ENCODE data around the gene CENPM.

CENPM gene

DNA sequence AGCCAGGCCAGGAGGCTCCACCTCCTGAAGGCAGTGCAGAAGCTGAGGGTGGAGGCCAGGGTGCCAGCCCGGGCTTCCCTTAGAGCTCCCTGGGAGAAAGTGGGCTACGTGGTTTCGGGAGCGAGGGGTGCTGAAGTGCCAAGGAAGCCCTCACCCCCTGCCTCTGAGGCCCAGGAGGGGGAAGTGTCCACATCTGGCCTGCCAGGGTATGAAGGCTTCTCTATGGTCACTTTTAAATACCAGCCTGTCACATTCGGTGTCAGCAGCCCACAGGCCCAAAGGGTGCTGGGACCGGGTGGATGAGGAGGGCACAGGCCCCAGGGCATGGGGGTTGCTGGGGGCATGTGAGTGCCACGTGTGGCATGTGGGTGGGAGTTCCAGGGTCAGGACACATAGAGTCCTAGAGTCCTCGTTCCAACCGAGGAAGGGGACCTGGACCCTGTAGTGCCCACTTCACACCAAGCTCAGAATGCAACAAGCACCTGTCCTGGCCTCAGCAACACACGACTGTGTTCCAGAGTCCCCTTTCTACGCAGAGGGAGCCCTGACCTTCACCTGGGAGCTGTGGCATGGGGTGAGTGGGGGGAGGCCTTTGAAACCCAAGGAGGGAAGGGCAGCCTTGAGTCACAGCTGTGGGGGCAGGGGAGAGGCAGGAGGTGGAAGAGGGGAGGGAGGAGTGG, 33.8 kb downstream of the CENPM start:
- DNase-seq: no peak

DNA sequence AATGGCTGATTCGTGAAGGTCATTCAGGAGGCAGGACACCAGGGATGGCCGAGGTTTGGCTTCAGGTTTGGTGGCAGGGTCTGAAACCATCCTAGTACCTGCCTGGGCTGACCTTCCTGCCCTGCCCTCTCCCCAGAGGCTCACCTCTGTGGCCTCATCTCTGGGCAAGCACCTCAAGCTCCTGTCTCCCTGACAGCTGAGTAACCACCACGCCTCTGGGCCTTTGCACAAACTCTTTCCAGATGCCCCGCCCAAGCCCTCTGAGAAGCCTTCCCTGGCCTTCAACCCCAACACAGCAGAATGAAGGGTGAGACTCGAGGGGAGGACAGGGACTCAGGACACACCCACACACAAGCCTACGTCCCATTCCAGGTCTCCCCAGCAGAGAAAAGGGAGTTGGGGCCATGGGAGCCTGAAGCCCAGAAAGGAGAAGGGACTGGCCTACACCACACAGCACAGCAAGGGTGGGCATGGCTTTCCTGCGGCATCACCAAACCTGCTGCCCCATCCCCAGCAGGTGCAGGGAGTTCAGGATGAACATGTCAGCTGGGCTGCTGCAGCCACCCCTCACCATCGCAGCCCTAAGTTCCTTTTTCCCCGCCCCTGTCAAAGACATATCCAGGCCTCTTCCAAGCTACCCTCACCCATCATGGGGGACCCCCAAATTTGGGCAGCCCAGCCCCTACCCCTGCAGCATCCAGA, 34.5 kb downstream of the CENPM start:
- no peak for DNase-seq

DNA sequence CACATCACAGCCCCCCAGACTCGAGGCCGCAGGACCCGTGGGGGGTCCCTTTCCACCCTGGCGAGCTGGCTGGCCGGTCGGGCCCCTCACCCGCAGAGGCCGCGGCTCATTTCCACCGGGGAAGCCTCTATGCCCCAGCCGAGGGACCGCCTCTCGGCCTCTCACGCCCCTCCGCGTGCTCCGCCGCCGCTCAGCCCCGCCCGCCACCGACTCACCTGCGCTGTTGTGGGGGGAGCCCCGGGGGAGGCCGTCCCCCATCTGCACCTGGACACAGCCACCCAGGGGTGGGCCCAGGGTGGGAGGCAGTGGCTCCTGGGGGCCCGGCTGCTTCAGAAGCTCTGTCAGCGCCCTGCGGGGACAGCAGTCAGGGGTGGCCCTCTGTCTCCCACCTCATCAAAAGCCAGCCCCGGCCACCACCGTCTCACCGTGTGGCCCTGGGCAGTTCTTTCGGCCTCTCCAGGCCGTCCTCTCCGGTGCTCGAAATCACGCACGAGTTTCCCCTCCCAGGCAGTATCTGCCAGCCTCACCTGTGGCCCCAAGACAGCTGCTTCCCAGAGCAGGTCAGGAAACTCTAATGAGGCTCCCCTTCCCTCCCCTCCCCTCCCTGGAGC, 35.8 kb downstream of the CENPM start:
- peak in 1 of 2 donors; percentile 30 for DNase-seq

DNA sequence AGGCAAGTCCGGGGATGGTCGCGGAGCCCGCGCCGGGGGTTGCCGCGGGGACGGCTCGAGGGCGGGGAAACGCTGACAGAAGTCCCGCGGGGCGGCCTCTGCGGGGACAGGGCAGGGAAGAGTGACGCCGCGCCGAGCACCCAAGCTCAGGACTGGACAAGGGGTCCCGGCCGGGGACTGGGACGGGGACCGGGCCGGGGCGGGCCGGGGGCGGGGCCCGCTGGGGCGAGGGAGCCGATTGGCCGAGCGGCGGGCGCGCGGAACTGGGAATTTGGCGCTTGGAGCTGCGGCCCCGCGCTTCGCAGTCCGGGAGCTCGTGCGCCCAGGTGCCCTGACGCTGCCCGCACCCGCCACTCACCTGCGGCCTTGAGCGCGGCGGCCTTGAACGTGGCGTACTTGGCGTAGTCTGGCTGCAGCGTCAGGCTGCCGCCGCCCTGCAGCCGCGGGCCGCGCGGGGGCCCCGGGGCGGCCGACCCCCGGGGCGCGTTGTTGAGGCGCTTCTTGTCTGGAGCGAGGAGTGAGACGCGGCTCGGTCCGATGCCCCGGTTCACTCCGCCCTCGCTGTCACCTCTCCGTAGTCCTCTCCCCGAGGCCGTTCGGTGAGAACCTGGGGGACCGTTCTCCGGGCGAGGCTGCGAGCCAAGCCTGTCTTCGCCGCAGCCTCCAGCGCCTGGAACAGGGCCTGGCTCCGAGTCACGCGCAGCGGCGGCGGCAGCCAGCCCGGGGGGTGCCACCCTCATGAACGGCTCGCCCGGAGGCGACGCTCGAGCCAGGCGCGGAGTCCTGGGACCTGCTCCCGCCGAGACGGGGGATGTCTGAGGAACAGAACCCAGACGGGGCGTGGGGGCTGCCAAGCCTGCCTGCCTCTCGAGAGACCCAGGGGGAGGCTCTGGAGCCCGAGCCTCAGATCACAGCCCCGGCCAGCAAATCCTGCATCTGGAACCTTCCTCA, 36.6 kb downstream of the CENPM start:
- DNase-seq: peak in 1 of 2 donors; percentile 40

DNA sequence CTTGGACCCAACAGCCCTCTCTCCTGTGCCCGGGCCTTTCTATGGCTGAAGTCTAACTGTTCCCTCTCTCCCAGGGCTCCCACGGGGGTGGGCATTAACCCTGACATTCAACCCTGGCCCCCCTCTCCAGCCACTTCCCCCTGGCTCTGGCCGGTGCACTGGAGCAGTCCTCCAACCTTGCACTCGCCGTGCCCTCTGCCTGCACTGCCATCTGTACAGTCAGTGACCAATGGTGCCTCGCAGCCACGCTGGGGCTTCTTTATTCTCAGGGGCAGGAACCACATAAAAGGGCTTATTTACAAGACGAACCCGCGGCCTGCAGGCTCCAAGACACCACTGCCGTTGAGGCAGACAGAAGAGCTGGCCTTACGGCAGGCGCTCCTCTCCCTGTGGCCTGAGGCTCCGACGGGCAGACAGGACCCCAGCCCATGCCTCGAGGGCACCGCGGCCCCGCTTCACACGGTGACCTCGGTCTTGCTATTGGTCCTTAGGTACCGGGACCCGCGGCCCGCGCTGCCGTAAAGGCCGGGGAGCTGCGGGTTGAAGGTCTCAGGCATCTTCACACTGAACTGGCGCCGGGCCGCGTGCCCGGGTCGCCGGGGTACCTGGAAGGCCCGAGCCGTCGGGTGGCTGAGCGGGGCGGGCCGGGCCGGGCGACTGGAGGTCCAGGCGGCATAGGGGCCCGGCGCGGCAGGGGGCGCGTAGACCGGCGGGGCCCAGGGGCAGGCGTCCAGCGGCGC, 37.5 kb downstream of the CENPM start:
- no peak for DNase-seq

DNA sequence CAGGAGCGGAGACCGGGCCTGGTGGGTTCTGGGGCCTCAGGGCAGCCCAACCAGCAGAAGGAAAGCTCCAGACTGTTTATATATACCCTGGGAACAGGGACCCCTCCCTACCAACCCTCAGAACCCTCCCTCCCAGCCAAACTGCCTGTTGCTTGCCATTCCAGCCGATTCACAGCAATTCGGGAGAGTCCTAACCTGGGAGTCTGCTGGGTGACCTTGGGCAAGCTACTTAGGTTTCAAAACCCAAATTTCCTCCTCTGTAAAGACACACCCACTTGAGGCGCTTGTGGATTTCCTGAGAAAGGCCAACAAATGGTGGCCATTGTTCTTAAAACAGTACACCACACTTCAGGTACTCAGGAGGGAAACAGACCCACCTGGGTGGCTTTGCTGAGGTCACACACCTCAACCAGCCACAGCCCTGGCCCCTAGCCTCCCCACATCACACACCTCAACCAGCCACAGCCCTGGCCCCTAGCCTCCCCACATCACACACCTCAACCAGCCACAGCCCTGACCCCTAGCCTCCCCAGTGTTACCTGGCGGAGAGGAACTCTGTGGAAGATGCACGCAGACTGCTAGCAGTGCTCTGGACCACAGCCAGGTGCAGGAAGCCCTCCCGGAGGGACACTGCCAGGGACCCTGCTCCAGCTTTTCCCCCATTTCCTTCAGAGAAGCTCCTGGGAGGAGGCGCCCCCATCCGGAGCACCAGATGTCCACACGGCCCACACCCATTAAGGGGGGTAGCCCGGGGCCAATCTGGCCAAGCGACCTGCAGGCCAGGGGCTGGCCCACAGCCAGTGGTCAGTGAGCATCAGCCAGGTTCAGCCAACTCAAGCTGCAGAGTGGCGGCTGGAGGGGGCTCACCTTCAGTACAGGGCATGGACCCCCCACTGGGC, 38.3 kb downstream of the CENPM start:
- DNase-seq: peak in 1 of 2 donors; percentile 58

DNA sequence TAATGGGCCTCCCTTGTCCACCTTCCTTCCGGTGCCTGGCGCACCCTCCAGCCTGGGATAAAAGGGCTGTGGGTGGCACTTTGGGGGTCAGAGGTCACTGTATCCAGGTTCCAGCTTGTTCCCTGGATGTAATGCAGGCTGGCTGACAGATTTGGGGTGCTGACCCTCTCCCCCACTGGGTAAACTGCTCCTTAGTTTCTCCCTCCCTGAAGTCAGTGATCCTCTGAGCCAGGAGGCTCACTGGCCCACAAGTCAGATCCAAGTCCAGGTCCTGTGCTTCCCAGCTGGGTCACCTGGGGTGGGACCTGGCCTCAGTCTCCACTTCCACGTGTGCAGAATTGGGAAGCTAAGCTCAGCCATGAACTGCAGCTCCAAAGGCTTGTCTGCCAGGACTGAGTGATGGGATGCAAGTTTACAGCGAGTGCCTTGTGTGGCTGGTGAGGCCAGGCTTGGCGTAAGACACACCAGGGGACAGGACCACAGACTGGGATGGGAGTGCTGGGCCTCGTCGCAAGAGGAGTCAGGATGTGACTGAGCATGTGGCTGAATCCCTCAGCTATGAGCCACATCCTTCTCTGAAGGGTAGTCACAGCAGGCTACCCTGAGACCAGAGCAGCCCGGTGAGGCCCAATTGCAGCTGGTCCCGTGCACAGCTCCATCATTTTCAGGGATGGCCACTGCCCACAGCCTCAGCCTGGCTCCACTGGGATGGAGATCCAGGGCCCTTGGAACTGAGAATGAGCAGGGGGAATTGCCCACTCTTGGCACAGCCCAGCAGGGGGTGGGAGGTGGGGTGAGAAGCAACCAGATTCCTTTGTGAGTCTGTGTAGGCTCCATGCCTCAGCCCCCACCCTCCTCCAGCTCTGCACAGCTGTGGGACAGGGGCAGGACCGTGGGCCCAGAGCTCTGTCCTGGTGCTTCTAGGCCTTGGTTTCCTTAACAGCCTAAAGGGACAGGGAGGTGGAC, 39.2 kb downstream of the CENPM start:
- no peak for DNase-seq

DNA sequence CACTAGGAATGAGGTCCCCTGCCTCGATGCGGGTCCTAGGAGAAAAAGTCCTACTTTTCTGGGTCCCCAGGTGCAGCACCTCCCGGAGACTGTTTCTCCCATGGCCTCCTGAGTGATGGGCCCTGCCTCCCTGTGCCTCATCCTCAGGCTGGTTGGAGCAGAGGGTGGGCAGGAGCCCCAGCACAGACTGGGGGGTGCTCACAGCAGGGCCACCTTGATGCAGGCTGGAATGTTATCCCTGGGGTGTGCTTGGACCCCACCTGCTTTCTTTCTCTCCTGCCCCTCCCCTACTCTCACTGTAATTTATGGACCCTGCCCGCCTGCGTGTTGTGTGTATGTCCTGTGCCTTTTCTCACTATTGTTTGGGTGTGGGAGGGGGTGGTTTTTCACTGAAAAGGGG, 40.1 kb downstream of the CENPM start:
- DNase-seq: no peak

DNA sequence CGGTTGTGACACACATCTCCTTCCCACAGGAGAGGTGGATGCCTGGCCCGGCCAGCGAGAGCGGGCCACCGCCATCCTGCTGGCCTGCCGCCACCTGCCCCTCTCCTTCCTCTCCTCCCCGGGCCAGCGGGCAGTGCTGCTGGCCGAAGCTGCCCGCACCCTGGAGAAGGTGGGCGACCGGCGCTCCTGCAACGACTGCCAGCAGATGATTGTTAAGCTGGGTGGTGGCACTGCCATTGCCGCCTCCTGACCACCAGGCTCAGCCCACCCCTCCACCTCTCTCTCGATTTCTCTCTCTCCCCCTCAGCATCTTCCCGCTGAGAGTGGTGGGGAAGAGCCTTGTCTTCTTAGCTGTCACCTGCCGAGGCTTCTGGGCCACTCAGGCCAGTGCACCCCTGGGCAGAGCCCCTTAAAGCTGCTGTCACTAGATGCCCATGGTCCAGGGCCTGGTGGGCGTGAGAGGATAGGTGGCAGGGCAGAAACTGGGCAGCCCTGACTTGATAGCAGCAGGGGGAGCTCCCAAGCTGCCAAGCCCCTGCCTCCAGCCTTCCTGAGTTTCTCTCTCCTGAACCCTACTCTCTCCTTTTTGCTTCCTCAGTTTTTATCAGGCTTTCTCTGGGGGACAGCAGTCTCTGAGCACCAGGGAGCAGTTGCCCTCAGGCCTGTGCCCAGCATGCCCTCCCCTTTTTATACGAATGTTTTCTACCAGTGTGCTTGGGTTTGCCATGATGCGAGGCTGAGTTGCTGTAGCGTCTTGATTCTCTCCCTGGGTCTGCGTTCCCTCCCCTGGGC, 41.3 kb downstream of the CENPM start:
- no peak for DNase-seq

DNA sequence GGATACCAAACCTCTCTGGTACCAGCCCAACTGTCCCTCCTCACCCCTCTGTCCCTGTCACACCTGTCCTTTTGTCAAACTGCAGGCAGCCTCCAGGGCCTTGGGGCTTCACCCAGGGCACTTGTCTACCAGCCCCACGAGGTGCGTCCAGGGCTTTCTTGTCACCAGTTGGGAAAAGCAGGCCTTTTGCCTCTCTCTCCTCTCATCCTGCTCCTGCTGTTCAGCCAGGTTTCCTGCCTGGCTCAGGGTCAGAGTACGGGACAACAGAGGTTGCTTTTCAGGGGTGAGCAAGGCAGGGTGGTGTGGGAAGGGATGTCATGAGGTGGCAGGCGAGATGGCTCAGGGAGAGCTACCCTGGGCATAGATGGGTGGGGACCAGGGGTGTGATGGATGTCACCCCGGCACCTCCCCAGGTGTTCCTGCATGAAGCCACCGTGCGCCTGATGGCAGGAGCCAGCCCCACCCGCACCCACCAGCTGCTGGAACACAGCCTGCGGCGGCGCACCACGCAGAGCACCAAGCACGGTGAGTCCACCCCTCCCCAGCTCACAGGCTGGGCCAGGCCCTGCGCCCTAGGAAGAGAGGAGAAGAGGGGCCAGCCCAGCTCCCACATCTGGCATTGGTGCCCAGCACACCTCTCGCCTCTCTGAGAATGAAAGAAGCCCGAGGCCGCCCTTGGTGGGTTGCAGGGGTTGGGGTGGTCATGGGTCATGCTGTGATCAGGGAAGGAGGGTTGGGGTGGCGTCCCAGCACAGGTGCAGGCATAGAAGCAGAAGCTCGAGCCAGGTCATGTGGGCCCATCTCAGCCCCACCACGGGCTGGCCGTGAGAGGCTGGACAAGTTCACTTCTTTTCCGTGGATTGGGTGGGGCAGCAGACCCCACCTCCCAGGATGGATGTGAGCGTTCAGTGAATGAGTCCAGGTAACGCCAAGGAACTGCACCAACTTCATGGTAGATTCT, 42.2 kb downstream of the CENPM start:
- DNase-seq: no peak

DNA sequence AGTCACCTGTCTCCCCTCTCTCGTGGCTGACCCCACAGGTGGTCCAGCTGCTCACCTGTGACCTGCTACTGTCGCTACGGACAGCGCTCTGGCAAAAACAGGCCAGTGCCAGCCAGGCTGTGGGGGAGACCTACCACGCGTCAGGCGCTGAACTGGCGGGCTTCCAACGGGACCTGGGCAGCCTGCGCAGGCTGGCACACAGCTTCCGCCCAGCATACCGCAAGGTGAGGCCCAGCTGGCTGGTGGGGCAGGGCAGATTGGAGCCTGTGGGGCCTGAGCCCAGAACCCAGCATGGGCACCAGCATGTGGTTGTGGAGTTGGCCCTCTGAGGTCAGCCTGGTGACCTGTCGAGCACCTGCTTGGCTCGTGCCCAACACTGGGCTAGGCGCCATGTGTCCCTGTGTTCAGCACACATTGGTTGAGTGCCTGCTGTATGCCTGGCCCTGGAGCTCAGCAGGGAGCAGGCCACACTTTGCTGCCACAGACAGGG, 44.0 kb downstream of the CENPM start:
- DNase-seq: no peak

DNA sequence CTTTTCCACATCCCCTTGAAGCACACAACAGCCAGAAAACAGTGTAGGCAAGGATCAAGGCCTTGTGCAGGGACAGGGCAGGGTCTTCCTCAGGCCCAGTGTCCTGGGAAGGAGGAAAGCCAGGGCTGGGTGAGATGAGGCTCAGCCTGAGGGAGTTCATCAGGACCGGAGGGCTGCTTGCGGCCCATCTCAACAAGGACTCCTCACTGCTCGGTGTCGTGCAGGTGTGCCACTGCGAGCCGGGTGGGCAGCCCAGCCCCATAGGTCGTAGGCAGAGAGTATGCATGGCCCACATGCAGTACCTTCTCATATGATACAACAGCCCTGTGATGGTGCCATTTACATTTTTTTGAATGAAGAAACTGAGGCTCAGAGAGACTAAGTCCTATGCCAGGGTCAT, 44.9 kb downstream of the CENPM start:
- DNase-seq: no peak

DNA sequence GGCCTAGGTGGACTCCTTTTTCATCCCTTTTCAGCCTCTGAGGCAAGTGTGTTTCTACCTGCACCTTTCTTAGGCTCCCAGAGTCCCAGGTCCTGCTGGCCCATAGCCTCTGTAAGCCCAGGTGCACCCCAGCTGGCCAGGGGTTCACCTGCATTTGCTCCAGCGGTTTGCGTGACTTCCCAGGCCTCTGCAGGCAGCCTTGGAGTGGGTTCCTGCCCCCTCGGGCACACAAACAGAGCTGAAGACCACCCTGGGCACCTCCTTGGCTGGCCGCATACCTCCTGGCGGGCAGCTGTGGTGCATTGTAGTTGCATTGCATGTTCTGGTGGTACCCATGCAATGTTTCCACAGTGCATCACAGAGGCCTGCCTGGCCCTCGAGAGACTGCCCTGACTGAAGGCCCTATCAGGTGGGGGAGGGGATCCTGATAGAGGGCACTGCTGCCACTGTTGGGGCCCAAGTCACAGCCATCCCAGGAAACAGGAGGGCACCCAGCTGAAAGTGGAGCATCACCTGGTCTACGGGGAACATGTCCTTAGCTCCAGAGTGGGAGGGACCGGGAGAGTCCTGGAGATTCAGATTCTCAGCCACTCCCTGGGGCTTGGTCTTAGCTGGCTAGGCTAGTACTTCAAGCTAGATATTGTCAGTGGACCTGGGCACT, 46.2 kb downstream of the CENPM start:
- no peak for DNase-seq

DNA sequence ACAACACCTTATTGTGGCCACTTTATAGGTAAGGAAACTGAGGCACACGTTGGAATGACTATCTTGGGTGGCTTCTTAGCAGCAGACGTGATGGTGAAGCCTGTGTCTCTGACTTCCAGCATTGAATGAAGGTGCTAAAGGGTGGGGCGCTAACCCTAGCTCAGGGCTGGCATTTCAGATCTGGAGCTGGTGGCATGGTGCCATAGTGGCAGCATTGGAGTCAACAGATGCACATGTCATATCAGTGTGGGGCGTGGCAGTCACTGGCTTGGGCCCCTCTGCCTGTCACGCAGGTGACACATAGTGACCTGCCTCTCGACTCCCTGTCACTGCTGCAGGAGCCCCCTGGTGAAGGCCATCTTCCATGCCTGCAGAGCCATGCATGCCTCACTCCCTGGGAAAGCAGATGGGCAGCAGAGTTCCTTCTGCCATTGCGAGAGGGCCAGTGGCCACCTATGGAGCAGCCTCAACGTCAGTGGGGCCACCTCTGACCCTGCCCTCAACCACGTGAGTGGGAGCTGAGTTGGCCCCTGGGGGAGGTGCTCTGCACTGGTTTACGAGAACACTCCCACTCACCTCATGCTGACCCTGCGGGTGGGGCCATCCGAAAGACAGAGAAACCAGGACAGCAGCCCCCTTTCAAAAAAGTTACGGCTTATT, 46.8 kb downstream of the CENPM start:
- no peak for DNase-seq

DNA sequence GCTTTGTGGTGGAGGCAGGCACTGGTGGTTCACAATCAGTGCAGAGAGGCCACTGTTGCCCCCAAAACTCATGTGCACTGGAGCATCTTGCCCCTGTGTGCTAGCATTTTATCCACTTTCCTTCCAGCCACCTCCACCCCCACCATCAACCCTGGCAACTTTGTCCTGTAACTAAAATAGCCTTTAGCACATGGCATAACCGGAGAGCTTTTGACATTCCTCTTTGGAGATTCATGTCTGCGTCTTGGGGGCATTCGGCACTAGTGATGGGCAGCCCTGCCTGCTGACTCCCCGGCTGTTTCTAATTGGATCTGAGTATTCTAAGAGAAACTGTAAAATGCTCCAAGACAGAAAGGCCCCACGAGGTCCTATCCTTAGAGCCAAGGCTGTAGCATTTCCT, 47.8 kb downstream of the CENPM start:
- DNase-seq: no peak

DNA sequence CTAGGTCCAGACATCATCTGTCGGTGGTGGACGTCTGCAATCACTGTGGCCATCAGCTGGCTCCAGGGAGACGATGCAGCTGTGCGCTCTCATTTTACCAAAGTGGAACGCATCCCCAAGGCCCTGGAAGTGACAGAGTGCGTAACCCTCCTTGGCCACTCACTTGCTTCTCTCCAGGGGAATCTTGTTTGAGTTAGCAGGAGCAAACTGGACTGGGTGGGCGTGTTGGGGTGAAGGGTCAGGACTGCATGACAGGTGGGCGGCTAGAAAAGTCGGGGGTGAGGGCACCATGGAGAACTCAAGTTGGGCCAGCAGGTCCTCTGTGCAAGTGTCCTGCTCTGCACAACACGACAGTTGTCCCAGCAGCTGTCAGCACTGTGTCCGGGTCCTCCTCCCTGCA, 48.3 kb downstream of the CENPM start:
- DNase-seq: no peak
